ENCODE data around the gene NEDD4L.

Gene NEDD4L

DNA sequence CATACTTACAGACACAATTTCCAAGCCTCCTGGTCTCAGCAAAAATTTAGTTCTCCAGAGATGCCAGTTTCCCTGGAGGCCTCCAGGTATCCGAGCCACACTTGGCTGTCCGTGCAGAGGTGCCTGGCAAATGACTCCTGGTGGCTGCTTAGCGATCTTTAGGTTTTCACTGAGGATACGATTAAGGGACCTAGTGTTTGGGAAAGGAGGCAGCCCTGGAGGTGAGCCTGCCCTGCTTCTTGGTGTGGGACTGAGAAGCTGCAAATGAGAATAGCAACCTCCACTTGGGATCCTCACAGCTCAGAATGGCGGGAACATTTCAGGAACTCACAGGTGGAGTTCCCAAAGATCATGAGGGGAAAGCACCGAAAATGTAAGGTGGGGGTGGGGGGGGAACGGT lies 367.3 kb downstream of the NEDD4L start:
- Histone ChIP-seq H3K36me3 (replicated peaks) (no peaks in the 10 kb centered on the region), H3K9me3 (no peaks in the 10 kb centered on the region), H3K27me3 (ENCODE audit: low read depth) (peaks cover 5% of the 10 kb centered on the region; the same call in 1 of the 2 replicates), H3K4me1 (no peaks in the 10 kb centered on the region), H3K4me3 (no peak overlapping the region)
- no peak for DNase-seq (ENCODE audit: low spot score in 2 of 2)
- in situ Hi-C loops (cut with MboI; ENCODE audit: low sequenced_read_pairs) = no loop called here

DNA sequence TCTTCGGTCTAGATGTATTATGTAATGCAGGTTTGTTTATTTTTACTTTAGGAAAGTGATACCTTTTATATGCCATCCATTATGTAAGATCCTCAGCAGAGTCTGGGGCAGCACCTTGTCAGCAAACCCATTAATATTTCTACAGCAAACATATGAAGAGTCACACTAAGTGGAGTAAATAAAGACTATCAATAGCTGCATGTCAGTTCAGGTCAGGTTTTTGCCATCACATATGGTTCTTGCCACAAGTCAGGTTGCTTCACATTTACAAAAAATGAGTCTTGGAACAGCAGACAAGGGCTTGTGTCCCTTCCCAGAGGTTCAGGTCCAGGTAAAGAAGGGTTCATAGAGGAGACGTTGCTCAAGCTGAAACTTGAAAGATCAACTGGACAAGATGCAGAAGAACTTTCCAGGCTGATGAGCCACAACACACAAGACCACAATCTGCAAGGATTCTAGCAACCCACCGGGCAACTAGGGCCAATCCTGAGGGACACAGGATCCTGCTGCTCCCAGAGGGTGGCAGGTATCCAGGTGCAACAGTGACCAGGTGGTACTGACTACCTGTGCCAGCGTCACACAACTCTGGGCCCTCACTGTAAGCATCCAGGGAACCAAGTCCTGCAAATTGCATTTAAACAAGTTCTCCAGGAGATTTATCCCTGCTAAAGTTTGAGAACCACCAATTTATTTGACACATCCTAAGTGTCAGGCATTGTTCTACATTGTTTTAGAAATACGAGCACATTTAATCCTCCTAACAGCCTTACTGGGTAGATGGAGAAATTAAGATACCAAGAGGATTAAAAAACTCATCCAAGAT lies 369.0 kb downstream of the NEDD4L start:
- Histone ChIP-seq H3K9me3 (no peaks in the 10 kb centered on the region), H3K4me3 (no peak overlapping the region), H3K27me3 (ENCODE audit: low read depth) (peaks cover 5% of the 10 kb centered on the region; the same call in 1 of the 2 replicates), H3K4me1 (no peaks in the 10 kb centered on the region), H3K36me3 (replicated peaks) (no peaks in the 10 kb centered on the region)
- in situ Hi-C loops (cut with MboI; ENCODE audit: low sequenced_read_pairs) = no loop called here
- no peak for DNase-seq (ENCODE audit: low spot score in 2 of 2)

DNA sequence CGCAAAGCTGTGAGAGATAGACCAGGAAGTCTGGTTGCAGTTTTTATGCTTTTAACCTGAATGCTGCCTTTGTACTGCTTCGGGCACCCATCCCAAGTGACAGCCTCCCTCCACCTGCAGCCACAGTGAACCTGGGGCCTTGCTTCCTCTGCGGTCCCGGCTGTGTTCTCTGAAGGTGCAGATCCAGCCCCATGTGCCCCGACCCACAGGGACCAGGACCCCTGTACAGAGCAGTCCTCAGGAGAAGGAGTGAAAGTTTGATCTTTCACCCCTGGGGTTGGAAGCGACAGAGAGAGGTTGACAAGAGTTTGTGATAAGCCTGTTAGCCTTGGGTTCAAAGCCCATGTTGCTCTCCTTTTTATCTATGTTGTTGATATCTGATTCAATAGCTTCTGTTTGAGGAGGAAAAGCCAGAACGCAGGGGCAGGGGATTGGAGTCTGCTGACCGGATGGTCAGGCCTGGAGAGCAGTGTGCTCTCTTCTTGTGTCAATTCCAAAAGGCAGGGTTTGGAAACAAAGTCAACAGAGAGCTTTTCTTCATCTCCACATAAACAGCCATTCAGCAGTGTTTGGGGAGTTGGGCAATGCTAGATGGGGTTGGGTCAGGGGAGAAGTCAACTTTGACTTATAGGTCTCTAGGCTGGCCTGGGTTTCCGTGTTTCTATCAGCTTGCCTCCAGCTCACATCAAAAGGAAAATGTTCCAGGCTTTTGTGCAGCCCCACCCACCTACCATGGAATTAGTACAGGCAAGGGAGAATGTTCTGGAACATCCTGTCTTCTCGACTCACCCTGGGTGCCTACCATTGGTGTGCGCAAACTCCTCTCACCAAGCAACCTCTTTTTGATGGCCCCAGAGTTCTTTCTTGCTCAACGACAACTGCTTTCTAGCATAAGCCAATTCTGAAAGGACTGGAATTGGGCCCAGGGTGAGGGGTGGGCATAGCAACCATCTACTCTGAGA lies 369.9 kb downstream of the NEDD4L start:
- no peaks in the 10 kb centered on the region for H3K36me3 ChIP-seq (replicated peaks)
- no peaks in the 10 kb centered on the region for H3K9me3 ChIP-seq
- no peak for DNase-seq (ENCODE audit: low spot score in 2 of 2)
- no peaks in the 10 kb centered on the region for H3K4me1 ChIP-seq
- in situ Hi-C loops (cut with MboI; ENCODE audit: low sequenced_read_pairs) = no loop called here
- H3K4me3 ChIP-seq = no peak overlapping the region
- H3K27me3 ChIP-seq (ENCODE audit: low read depth) = peaks cover 5% of the 10 kb centered on the region; the same call in 1 of the 2 replicates

GRCh38 chr18:58416014-58416703 lies 372.1 kb downstream of the NEDD4L start:
- DNase-seq (ENCODE audit: low spot score in 2 of 2) = no peak
- in situ Hi-C loops (cut with MboI; ENCODE audit: low sequenced_read_pairs) = no loop called here
- Histone ChIP-seq H3K4me3 (no peak overlapping the region), H3K4me1 (no peaks in the 10 kb centered on the region), H3K27me3 (ENCODE audit: low read depth) (peaks cover 5% of the 10 kb centered on the region; the same call in 1 of the 2 replicates), H3K9me3 (no peaks in the 10 kb centered on the region), H3K36me3 (replicated peaks) (no peaks in the 10 kb centered on the region)

- DNase-seq (ENCODE audit: low spot score in 2 of 2) = no peak
- H3K4me1 ChIP-seq = no peaks in the 10 kb centered on the region
- in situ Hi-C loops (cut with MboI; ENCODE audit: low sequenced_read_pairs) = no loop called here
- no peaks in the 10 kb centered on the region for H3K36me3 ChIP-seq (replicated peaks)
- peaks cover 5% of the 10 kb centered on the region; the same call in 1 of the 2 replicates for H3K27me3 ChIP-seq (ENCODE audit: low read depth)
- H3K9me3 ChIP-seq = no peaks in the 10 kb centered on the region
- no peak overlapping the region for H3K4me3 ChIP-seq
Observed at GRCh38 chr18:58416704-58417683, 373.0 kb downstream of the NEDD4L start.

DNA sequence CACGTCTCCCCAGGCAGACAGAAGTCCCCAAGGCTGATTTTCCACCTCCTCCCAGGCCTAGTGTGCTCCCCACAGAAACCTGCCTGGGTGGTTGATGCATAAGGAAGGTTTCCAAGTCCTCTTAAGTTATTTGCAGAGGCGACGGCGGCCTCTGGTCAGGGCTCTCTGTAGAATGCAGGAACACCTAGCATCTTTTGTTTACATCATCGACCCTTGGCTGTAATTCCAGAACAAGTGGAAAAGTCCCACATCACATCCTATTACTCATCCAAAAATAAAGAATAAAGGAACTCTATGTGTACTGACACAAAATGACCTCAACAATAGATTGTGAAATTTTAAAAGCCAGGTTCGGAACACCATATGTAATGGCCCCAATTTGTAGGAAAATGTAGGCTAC lies 373.7 kb downstream of the NEDD4L start:
- H3K27me3 ChIP-seq (ENCODE audit: low read depth) = peaks cover 2% of the 10 kb centered on the region; the same call in 1 of the 2 replicates
- H3K36me3 ChIP-seq (replicated peaks) = no peaks in the 10 kb centered on the region
- DNase-seq (ENCODE audit: low spot score in 2 of 2) = no peak
- no peaks in the 10 kb centered on the region for H3K9me3 ChIP-seq
- H3K4me3 ChIP-seq = no peak overlapping the region
- H3K4me1 ChIP-seq = no peaks in the 10 kb centered on the region
- in situ Hi-C loops (cut with MboI; ENCODE audit: low sequenced_read_pairs) = no loop called here

GRCh38 chr18:58418361-58418760 lies 374.3 kb downstream of the NEDD4L start:
- in situ Hi-C loops (cut with MboI; ENCODE audit: low sequenced_read_pairs) = no loop called here
- H3K4me1 ChIP-seq = no peaks in the 10 kb centered on the region
- no peaks in the 10 kb centered on the region for H3K9me3 ChIP-seq
- 0 out of 2 replicates have a peak, but pooled peaks cover 2% of the 10 kb centered on the region for H3K27me3 ChIP-seq (ENCODE audit: low read depth)
- DNase-seq (ENCODE audit: low spot score in 2 of 2) = no peak
- H3K36me3 ChIP-seq (replicated peaks) = no peaks in the 10 kb centered on the region
- no peak overlapping the region for H3K4me3 ChIP-seq

DNA sequence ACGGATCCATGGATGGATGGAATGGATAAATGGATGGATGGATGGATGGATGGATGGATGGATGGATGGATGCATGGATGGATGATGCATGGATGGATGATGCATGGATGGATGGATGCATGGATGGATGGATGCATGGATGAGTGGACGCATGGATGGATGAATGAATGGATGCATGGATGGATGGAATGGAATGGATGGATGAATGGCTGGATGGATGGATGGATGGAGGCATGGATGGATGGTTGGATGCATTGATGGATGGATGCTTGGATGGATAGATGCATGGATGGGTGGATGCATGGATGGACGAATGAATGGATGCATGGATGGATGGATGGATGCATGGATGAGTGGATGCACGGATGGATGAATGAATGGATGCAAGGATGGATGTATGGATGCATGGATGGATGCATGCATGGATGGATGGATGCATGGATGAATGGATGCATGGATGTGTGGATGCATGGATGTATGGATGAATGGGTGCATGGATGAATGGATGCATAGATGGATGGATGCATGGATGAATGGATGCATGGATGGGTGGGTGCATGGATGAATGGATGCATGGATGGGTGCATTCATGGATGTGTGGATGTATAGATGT lies 375.7 kb downstream of the NEDD4L start:
- in situ Hi-C loops (cut with MboI; ENCODE audit: low sequenced_read_pairs) = no loop called here
- no peak for DNase-seq (ENCODE audit: low spot score in 2 of 2)
- Histone ChIP-seq H3K4me3 (no peak overlapping the region), H3K9me3 (no peaks in the 10 kb centered on the region), H3K27me3 (ENCODE audit: low read depth) (0 out of 2 replicates have a peak, but pooled peaks cover 2% of the 10 kb centered on the region), H3K4me1 (no peaks in the 10 kb centered on the region), H3K36me3 (replicated peaks) (no peaks in the 10 kb centered on the region)

DNA sequence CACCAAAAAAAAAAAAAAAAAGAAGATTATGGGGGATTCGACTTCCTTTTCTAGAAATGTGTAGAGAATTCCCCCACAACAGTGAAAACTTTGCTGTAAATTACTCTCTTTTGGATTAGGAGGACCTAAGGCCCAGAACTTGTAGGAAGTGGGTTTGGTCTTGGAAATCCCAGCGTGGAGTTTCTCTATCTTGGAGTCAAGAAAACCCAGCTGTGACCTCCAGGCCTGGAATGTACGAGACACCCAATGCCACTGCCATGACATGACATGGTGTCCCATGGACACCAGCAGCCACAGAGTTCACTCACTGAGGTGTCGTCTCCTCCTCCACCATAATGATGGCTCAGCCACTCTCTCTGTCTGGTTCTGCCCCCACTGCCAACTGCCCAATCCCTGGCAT lies 382.6 kb downstream of the NEDD4L start:
- H3K4me3 ChIP-seq = no peak overlapping the region
- no peaks in the 10 kb centered on the region for H3K36me3 ChIP-seq (replicated peaks)
- no peaks in the 10 kb centered on the region for H3K4me1 ChIP-seq
- no peaks in the 10 kb centered on the region for H3K9me3 ChIP-seq
- DNase-seq (ENCODE audit: low spot score in 2 of 2) = no peak
- no peaks in the 10 kb centered on the region for H3K27me3 ChIP-seq (ENCODE audit: low read depth)
- in situ Hi-C loops (cut with MboI; ENCODE audit: low sequenced_read_pairs) = no loop called here

DNA sequence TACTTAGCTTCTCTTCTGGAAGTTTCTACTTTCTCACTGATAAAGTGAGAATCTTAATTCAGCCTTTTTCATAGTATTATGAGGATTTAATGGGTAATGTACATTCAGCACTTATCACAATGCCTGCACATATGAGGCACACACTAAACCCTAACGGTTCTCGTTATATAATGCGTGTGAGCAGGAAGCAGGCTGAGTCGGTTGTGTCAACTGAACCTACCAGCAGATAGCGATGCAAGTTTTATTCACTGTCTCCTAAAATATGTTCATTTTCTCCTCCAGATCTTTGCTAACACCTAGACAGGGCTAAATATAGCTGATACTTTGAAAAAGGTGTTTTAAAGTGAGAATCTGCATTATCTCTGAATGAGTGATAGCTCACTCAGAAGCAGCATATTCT lies 383.3 kb downstream of the NEDD4L start:
- no peaks in the 10 kb centered on the region for H3K36me3 ChIP-seq (replicated peaks)
- no peaks in the 10 kb centered on the region for H3K4me1 ChIP-seq
- H3K9me3 ChIP-seq = no peaks in the 10 kb centered on the region
- in situ Hi-C loops (cut with MboI; ENCODE audit: low sequenced_read_pairs) = no loop called here
- H3K27me3 ChIP-seq (ENCODE audit: low read depth) = no peaks in the 10 kb centered on the region
- DNase-seq (ENCODE audit: low spot score in 2 of 2) = no peak
- H3K4me3 ChIP-seq = no peak overlapping the region

DNA sequence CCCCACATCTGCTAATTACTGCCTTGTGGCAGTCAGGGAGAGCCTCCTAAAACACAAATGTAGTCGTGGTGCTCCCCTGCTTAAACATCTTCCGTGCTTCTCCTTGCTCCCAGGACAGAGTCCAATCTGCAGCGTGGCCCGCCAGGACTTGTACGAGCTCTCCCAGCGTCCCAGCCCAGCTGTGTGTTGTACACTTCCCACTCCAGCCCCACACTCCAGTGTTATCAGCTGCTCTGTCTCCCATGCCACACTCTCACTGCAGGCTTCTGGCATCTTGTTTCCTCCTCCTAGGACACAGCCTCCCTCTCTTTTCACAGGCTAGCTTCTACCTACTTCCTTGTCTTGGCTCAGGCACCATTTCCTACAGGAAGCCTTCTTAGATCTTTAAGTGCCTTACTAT lies 385.4 kb downstream of the NEDD4L start:
- H3K4me1 ChIP-seq = no peaks in the 10 kb centered on the region
- in situ Hi-C loops (cut with MboI; ENCODE audit: low sequenced_read_pairs) = no loop called here
- no peak for DNase-seq (ENCODE audit: low spot score in 2 of 2)
- no peak overlapping the region for H3K4me3 ChIP-seq
- H3K27me3 ChIP-seq (ENCODE audit: low read depth) = no peaks in the 10 kb centered on the region
- no peaks in the 10 kb centered on the region for H3K36me3 ChIP-seq (replicated peaks)
- no peaks in the 10 kb centered on the region for H3K9me3 ChIP-seq

DNA sequence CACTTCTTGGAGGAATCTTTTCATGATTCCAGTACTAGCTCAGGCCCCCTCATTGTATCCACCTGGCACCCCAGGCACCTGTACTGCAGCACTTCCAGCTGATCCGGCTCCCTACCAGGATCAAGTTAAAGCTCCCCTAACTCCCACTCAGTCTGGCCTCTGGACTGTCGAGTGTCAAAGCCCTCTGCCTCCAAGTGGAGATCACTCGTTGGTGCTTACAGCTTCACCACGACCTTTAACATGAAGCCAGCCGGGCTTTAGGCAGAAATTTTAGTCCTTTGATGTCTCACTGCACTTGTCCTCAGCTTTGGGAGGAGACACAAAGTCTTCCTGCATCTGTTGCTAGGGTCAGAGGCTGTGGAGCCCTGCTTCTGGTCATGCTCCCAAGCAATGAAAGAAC lies 387.2 kb downstream of the NEDD4L start:
- DNase-seq (ENCODE audit: low spot score in 2 of 2) = no peak
- in situ Hi-C loops (cut with MboI; ENCODE audit: low sequenced_read_pairs) = no loop called here
- no peak overlapping the region for H3K4me3 ChIP-seq
- no peaks in the 10 kb centered on the region for H3K4me1 ChIP-seq
- no peaks in the 10 kb centered on the region for H3K27me3 ChIP-seq (ENCODE audit: low read depth)
- no peaks in the 10 kb centered on the region for H3K36me3 ChIP-seq (replicated peaks)
- no peaks in the 10 kb centered on the region for H3K9me3 ChIP-seq
